H9 (cell line): ENCODE results near the gene ARVCF. TPM values are rescaled to one million over a fixed set of nuclear protein-coding genes. Genes with fewer than 3 reads are reported as not detected.

Experiments
- DNase-seq: peaks from one replicate; pipeline ENCODE4 v3.0.0-alpha.2; 2017
- H2AFZ ChIP-seq: one replicate; pipeline ENCODE4 v1.6.1; 2013; ENCODE audit warnings: mild to moderate bottlenecking, low read length, control low read depth, moderate library complexity
- H2AK5ac ChIP-seq: 2 replicates; pipeline ENCODE4 v1.6.1; 2013; ENCODE audit warnings: low read length, control low read depth, mixed read lengths; ENCODE audit not compliant: insufficient read length
- H2BK120ac ChIP-seq: one replicate; pipeline ENCODE4 v1.6.1; 2013; ENCODE audit warnings: low read depth, mild to moderate bottlenecking, low read length, control low read depth, inconsistent platforms; ENCODE audit not compliant: poor library complexity, severe bottlenecking
- H2BK12ac ChIP-seq: 2 replicates; pipeline ENCODE4 v1.6.1; 2013; ENCODE audit warnings: low read length, control low read depth, mixed read lengths, low read depth; ENCODE audit not compliant: insufficient read length
- H2BK15ac ChIP-seq: 2 replicates; pipeline ENCODE4 v1.6.1; 2013; ENCODE audit warnings: low read depth, low read length, control low read depth
- H2BK20ac ChIP-seq: one replicate; pipeline ENCODE4 v1.6.1; 2013; ENCODE audit warnings: low read depth, mild to moderate bottlenecking, low read length, control low read depth, inconsistent platforms; ENCODE audit not compliant: poor library complexity, severe bottlenecking
- H2BK5ac ChIP-seq: 2 replicates; pipeline ENCODE4 v1.6.1; 2013; ENCODE audit warnings: low read length, control low read depth, mixed read lengths; ENCODE audit not compliant: insufficient read length
- H3K14ac ChIP-seq: 2 replicates; pipeline ENCODE4 v1.6.1; 2013; ENCODE audit warnings: low read length, control low read depth; ENCODE audit not compliant: insufficient read depth
- H3K18ac ChIP-seq: 2 replicates; pipeline ENCODE4 v1.6.1; 2013; ENCODE audit warnings: low read depth, mild to moderate bottlenecking, mixed read lengths, low read length, control low read depth; ENCODE audit not compliant: insufficient read length
- H3K23ac ChIP-seq: 2 replicates; pipeline ENCODE4 v1.6.1; 2013; ENCODE audit warnings: low read length, control low read depth, mixed read lengths, low read depth; ENCODE audit not compliant: insufficient read length
- H3K23me2 ChIP-seq: 2 replicates; pipeline ENCODE4 v1.6.1; 2013; ENCODE audit warnings: low read depth, mild to moderate bottlenecking, mixed read lengths, low read length, control low read depth; ENCODE audit not compliant: insufficient read length, poor library complexity, severe bottlenecking
- H3K27ac ChIP-seq: 2 replicates; pipeline ENCODE4 v1.5.1; 2013; ENCODE audit warnings: low read length, control low read depth, mixed read lengths, low read depth; ENCODE audit not compliant: insufficient read length
- H3K27me3 ChIP-seq: 2 replicates; pipeline ENCODE4 v1.6.1; 2013; ENCODE audit warnings: low read length, control low read depth, inconsistent platforms; ENCODE audit not compliant: insufficient read depth
- H3K4ac ChIP-seq: 2 replicates; pipeline ENCODE4 v1.6.1; 2013; ENCODE audit warnings: low read depth, mild to moderate bottlenecking, control low read depth, inconsistent platforms, low read length, moderate library complexity
- H3K4me1 ChIP-seq: 2 replicates; pipeline ENCODE4 v1.6.1; 2013; ENCODE audit warnings: low read length, control low read depth, inconsistent platforms; ENCODE audit not compliant: insufficient read depth
- H3K4me2 ChIP-seq: 2 replicates; pipeline ENCODE4 v1.6.1; 2013; ENCODE audit warnings: low read length, control low read depth, mixed read lengths; ENCODE audit not compliant: insufficient read length, insufficient read depth
- H3K56ac ChIP-seq: 2 replicates; pipeline ENCODE4 v1.6.1; 2013; ENCODE audit warnings: low read depth, mild to moderate bottlenecking, mixed read lengths, low read length, control low read depth; ENCODE audit not compliant: insufficient read length
- H3K79me1 ChIP-seq: 2 replicates; pipeline ENCODE4 v1.6.1; 2013; ENCODE audit warnings: low read depth, mild to moderate bottlenecking, moderate library complexity, low read length, control low read depth, inconsistent platforms; ENCODE audit not compliant: insufficient read depth, poor library complexity, severe bottlenecking
- H3K79me2 ChIP-seq: 2 replicates; pipeline ENCODE4 v1.6.1; 2013; ENCODE audit warnings: low read length, control low read depth, inconsistent platforms; ENCODE audit not compliant: insufficient read depth
- H3K9ac ChIP-seq: 2 replicates; pipeline ENCODE4 v1.6.1; 2013; ENCODE audit warnings: low read length, control low read depth, mixed read lengths; ENCODE audit not compliant: insufficient read length; ENCODE audit errors: extremely low read depth
- H3K9me3 ChIP-seq: one replicate; pipeline ENCODE4 v1.6.1; 2013; ENCODE audit warnings: low read depth, low read length, inconsistent platforms; ENCODE audit not compliant: control insufficient read depth
- H3T11ph ChIP-seq: one replicate; pipeline ENCODE4 v1.6.1; 2013; ENCODE audit warnings: mild to moderate bottlenecking, low read length, control low read depth, inconsistent platforms
- H4K20me1 ChIP-seq: one replicate; pipeline ENCODE4 v1.6.1; 2013; ENCODE audit not compliant: control insufficient read depth, insufficient read length, insufficient read depth
- H4K5ac ChIP-seq: 2 replicates; pipeline ENCODE4 v1.6.1; 2013; ENCODE audit warnings: low read depth, mild to moderate bottlenecking, mixed read lengths, low read length, control low read depth; ENCODE audit not compliant: insufficient read length
- H4K8ac ChIP-seq: replicated peaks from 2 replicates; pipeline ENCODE4 v1.6.1; 2013; ENCODE audit warnings: low read length, control low read depth, mixed read lengths, low read depth; ENCODE audit not compliant: insufficient read length
- H4K91ac ChIP-seq: 2 replicates; pipeline ENCODE4 v1.6.1; 2013; ENCODE audit warnings: low read depth, mild to moderate bottlenecking, moderate library complexity, mixed read lengths, low read length, control low read depth; ENCODE audit not compliant: insufficient read length
- H3K27ac Mint-ChIP-seq, 3 experiments: 2 replicates in 2 of 3; 3 replicates in 1 of 3; pipeline ENCODE4 v1.8.0; 2020 to 2021; ENCODE audit warnings: mixed read lengths in 3 of 3, mild to moderate bottlenecking in 1 of 3, moderate library complexity in 1 of 3
- H3K27me3 Mint-ChIP-seq: 2 replicates; pipeline ENCODE4 v1.8.0; 2021; ENCODE audit warnings: low read depth, mild to moderate bottlenecking, moderate library complexity, mixed read lengths
- H3K36me3 Mint-ChIP-seq, 3 experiments: 2 replicates in 2 of 3; 3 replicates in 1 of 3; pipeline ENCODE4 v1.8.0; 2020 to 2021; ENCODE audit warnings: low read depth in 3 of 3, mixed read lengths in 3 of 3; ENCODE audit not compliant: insufficient read depth in 1 of 3
- H3K4me1 Mint-ChIP-seq, 2 experiments: 2 replicates each; pipeline ENCODE4 v1.8.0; 2020; ENCODE audit warnings: mixed read lengths in 2 of 2
- H3K4me3 Mint-ChIP-seq, 2 experiments: 2 replicates in 1 of 2; 3 replicates in 1 of 2; pipeline ENCODE4 v1.8.0; 2020 to 2021; ENCODE audit warnings: mild to moderate bottlenecking in 2 of 2, mixed read lengths in 2 of 2, moderate library complexity in 1 of 2
- H3K9me3 Mint-ChIP-seq, 2 experiments: 2 replicates in 1 of 2; 3 replicates in 1 of 2; pipeline ENCODE4 v1.8.0; 2020; ENCODE audit warnings: mild to moderate bottlenecking in 2 of 2, mixed read lengths in 2 of 2, moderate library complexity in 1 of 2
- CTCF ChIP-seq: fragments of 200-600 bp; sonication (generic); conservative IDR thresholded peaks from 3 replicates; pipeline ENCODE4 v1.8.0; 2021; ENCODE audit warnings: antibody characterized with exemption, mild to moderate bottlenecking
- WGBS: extraction: QIAGEN DNeasy Blood & Tissue Kit; methylation state at CpG from one replicate; pipeline ENCODE4 v1.1.7; 2013; ENCODE audit warnings: missing lambda C conversion rate, low lambda C conversion rate, mixed read lengths; ENCODE audit not compliant: insufficient read length; ENCODE audit errors: extremely low coverage; 5-methylcytosine and 5-hydroxymethylcytosine counted together
- total RNA-seq: library from RNA; stranded (reverse); gene quantifications from 2 replicates; pipeline ENCODE4 v1.2.1, GENCODE V29; 2021

ARVCF gene
- total RNA-seq, 1 experiment from 2014 or later: 40.7 TPM

GRCh38 chr22:20010307-20011122, 6.1 kb downstream of the ARVCF start:
- peaks cover 3% of the 10 kb centered on the region; the same call in 1 of the 2 replicates for H3K27me3 ChIP-seq
- DNase-seq: no peak
- Mint-ChIP-seq H3K4me1 (peaks cover 5 to 8% of the 10 kb centered on the region in 2 experiments), H3K4me3 (peak overlapping the region in 1 of 2 experiments; percentile 31; a peak in 1 of 5 replicates), H3K36me3 (peaks cover 0 to 3% (median 0%) of the 10 kb centered on the region in 3 experiments; a peak in 3 of 7 replicates), H3K9me3 (peaks cover 2% of the 10 kb centered on the region in 2 experiments; a peak in 2 of 5 replicates), H3K27ac (peak overlapping the region in 1 of 3 experiments; percentile 25; a peak in 1 of 7 replicates), H3K27me3 (peaks cover 12% of the 10 kb centered on the region)
- no peaks in the 10 kb centered on the region for H3K9me3 ChIP-seq
- H3K4ac ChIP-seq: no peak overlapping the region
- H2BK15ac ChIP-seq: no peak overlapping the region
- no peak overlapping the region for H3K9ac ChIP-seq
- no peak overlapping the region for H2AK5ac ChIP-seq
- no peak overlapping the region for H4K8ac ChIP-seq
- H3K14ac ChIP-seq: no peak overlapping the region; the same call in 1 of the 2 replicates
- no peak for TF ChIP-seq CTCF
- H3T11ph ChIP-seq: no peak overlapping the region
- H4K20me1 ChIP-seq: no peaks in the 10 kb centered on the region
- no peak overlapping the region for H2BK12ac ChIP-seq
- H3K18ac ChIP-seq: no peak overlapping the region
- no peak overlapping the region for H2AFZ ChIP-seq
- H3K79me2 ChIP-seq: no peaks in the 10 kb centered on the region
- no peak overlapping the region for H3K4me2 ChIP-seq
- H4K91ac ChIP-seq: no peak overlapping the region
- no peak overlapping the region for H2BK5ac ChIP-seq
- no CpG with 5 or more reads among the region's 14 CpGs for WGBS
- H3K79me1 ChIP-seq: no peaks in the 10 kb centered on the region
- H3K4me1 ChIP-seq: no peaks in the 10 kb centered on the region
- H3K23ac ChIP-seq: no peak overlapping the region
- H2BK120ac ChIP-seq: no peak overlapping the region
- H2BK20ac ChIP-seq: no peak overlapping the region
- no peak overlapping the region for H3K56ac ChIP-seq
- no peak overlapping the region for H3K27ac ChIP-seq
- H4K5ac ChIP-seq: no peak overlapping the region
- no peaks in the 10 kb centered on the region for H3K23me2 ChIP-seq
